ENCODE data around the gene PRR29. TPM values are rescaled to one million over a fixed set of nuclear protein-coding genes. Genes with fewer than 3 reads are reported as not detected.
A peak's percentile ranks its signal among the peaks of the same experiment; 100 is the strongest.

PRR29 gene
- polyA plus RNA-seq, 1 of the 3 experiments (the other 2 are of a cell fraction) = 2.7 TPM

DNA sequence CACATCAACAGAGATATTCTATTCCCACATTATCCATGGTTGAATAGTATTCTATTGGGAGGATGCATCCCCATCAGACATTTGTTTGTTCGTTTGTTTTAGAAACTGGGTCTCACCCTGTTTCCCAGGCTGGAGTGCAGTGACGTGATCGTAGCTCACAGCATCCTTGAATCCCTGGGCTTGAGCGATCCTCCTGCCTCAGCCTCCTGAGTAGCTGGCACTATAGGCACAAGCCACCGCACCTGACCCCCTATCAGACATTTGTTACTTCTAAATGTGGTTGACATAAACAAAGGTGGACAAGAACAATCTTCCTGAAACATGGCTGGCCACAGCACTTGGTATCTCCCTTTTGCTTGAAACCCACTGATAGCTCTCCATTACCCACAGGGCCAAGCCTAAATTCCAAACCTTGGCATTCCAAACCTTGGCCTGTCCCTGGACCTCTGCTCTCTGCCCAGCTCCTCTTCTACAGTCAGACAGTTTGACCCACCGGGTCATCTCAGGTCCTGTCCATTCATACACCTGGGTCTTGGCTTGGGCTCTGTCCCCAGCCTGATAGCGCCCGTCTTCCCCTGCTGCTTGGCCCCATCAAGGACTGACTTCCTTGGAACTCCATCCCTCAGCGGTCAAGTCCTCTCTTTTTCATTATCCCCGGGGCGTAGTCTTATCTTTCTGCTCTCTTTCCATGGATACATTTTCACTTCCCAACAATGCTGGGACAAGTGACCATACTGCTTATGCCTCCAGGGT, 1.5 kb upstream of the PRR29 start:
- peaks cover 35% of the 10 kb centered on the region for H3K27me3 ChIP-seq (ENCODE audit: insufficient read depth)
- no peaks in the 10 kb centered on the region for H3K9me2 ChIP-seq
- no peak overlapping the region for H2AFZ ChIP-seq (ENCODE audit: low read depth)
- whole genome bisulfite sequencing (ENCODE audit: low lambda C conversion rate) = 75% methylated on average over 11 of the region's 11 CpGs
- ChIA-PET CTCF (interaction anchor here (1.1 to 9.5 kb wide), 7 partner anchors 32 to 137 kb away, joined by 3 to 61 read pairs (median 8); partner anchors contain the start of genes CSHL1 and GH1), POLR2A (no interaction called here)
- H3K4me2 ChIP-seq = no peak overlapping the region
- no peaks in the 10 kb centered on the region for H3K9me3 ChIP-seq
- H3K79me2 ChIP-seq (ENCODE audit: insufficient read depth) = no peaks in the 10 kb centered on the region
- no peaks in the 10 kb centered on the region for H4K20me1 ChIP-seq (ENCODE audit: insufficient read depth)
- no peaks in the 10 kb centered on the region for H3F3A ChIP-seq (replicated peaks; ENCODE audit: insufficient read depth)
- no peak overlapping the region for H3K9ac ChIP-seq
- no peak overlapping the region for H3K27ac ChIP-seq (ENCODE audit: low read depth in 2 of 2, low read length in 1 of 2)
- peaks cover 0 to 13% of the 10 kb centered on the region in 2 experiments; a peak in 2 of 4 replicates for H3K4me1 ChIP-seq (ENCODE audit: control insufficient read depth in 1 of 2, insufficient read depth in 2 of 2, low read depth in 1 of 2, low read length in 1 of 2)
- no peaks in the 10 kb centered on the region for H3K36me3 ChIP-seq (replicated peaks in 1 of 2; ENCODE audit: control insufficient read depth in 1 of 2, insufficient read depth in 2 of 2, low read length in 1 of 2)
- H3K4me3 ChIP-seq (ENCODE audit: low read depth in 2 of 2, low read length in 1 of 2) = no peak overlapping the region
- TF ChIP-seq FOXM1 (IDR thresholded peaks at IDR 0.05; ENCODE audit: low read depth) (no peak), RAD21 (IDR thresholded peaks at IDR 0.05; ENCODE audit: low read length) (no peak), EZH2phosphoT487 (IDR thresholded peaks at IDR 0.05; ENCODE audit: borderline replicate concordance, low read depth) (no peak), FOSL2 (IDR thresholded peaks at IDR 0.05; ENCODE audit: borderline replicate concordance, low read depth) (no peak), TEAD4 (IDR thresholded peaks at IDR 0.05; ENCODE audit: borderline replicate concordance, insufficient read depth) (no peak), NFIC (IDR thresholded peaks at IDR 0.05; ENCODE audit: borderline replicate concordance) (no peak), MXI1 (IDR thresholded peaks at IDR 0.05; ENCODE audit: low read depth, low read length) (no peak), SIN3A (IDR thresholded peaks at IDR 0.05; ENCODE audit: borderline replicate concordance, low read depth, low read length) (no peak)
- TF ChIP-seq, protein P1, sequence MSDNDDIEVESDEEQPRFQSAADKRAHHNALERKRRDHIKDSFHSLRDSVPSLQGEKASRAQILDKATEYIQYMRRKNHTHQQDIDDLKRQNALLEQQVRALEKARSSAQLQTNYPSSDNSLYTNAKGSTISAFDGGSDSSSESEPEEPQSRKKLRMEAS (IDR thresholded peaks at IDR 0.05; ENCODE audit: low read depth) = no peak
- DNase-seq = no peak

DNA sequence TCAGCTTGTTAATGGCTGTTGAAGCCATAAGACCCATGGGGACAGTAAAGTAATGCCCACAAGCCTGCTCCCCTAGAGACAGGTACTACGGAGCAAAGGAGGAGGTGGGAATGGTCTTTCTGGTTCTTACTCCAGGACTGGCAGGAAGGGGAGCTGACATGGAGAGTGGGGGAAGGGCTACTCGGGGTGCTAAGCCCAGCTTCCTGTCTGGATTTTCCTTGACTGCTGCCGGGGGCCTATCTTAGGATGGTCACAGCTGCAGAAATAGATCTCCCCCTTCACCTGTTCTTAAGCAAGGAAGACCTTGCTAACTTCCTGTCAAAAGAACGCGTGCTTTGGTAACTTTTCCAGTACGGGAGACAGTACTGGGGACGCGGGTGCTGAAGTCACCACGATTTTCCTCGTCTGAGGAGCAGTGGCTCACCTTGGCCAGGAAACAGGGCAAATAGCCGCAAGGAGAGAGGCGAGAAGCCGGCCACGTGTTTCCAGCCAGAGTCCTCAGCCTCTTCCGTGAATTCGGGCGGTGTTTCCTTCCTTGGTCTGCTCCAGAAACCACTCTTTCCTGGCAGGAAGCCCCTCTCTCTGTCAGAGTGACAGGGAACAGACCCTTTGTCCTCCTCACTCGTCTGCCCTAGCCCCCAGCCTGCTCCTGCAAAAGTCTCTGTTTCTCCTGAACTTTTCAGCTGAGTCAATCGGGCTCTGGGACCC, 656 bp upstream of the PRR29 start:
- Histone ChIP-seq H3K4me1 (ENCODE audit: control insufficient read depth in 1 of 2, insufficient read depth in 2 of 2, low read depth in 1 of 2, low read length in 1 of 2) (peaks cover 0 to 13% of the 10 kb centered on the region in 2 experiments; a peak in 2 of 4 replicates), H3F3A (replicated peaks; ENCODE audit: insufficient read depth) (no peaks in the 10 kb centered on the region), H3K27me3 (ENCODE audit: insufficient read depth) (peaks cover 26% of the 10 kb centered on the region), H3K9ac (no peak overlapping the region), H3K79me2 (ENCODE audit: insufficient read depth) (no peaks in the 10 kb centered on the region), H4K20me1 (ENCODE audit: insufficient read depth) (no peaks in the 10 kb centered on the region), H3K36me3 (replicated peaks in 1 of 2; ENCODE audit: control insufficient read depth in 1 of 2, insufficient read depth in 2 of 2, low read length in 1 of 2) (no peaks in the 10 kb centered on the region), H2AFZ (ENCODE audit: low read depth) (peak overlapping the region; percentile 93), H3K4me3 (ENCODE audit: low read depth in 2 of 2, low read length in 1 of 2) (peak overlapping the region; percentile 71 to 94), H3K4me2 (peak overlapping the region; percentile 98), H3K9me2 (no peaks in the 10 kb centered on the region), H3K9me3 (no peaks in the 10 kb centered on the region), H3K27ac (ENCODE audit: low read depth in 2 of 2, low read length in 1 of 2) (no peak overlapping the region)
- 51% methylated on average over 19 of the region's 19 CpGs for WGBS (ENCODE audit: low lambda C conversion rate)
- DNase-seq = peak; percentile 20
- TF ChIP-seq, protein P2, sequence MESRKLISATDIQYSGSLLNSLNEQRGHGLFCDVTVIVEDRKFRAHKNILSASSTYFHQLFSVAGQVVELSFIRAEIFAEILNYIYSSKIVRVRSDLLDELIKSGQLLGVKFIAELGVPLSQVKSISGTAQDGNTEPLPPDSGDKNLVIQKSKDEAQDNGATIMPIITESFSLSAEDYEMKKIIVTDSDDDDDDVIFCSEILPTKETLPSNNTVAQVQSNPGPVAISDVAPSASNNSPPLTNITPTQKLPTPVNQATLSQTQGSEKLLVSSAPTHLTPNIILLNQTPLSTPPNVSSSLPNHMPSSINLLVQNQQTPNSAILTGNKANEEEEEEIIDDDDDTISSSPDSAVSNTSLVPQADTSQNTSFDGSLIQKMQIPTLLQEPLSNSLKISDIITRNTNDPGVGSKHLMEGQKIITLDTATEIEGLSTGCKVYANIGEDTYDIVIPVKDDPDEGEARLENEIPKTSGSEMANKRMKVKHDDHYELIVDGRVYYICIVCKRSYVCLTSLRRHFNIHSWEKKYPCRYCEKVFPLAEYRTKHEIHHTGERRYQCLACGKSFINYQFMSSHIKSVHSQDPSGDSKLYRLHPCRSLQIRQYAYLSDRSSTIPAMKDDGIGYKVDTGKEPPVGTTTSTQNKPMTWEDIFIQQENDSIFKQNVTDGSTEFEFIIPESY (IDR thresholded peaks at IDR 0.05; ENCODE audit: borderline replicate concordance, low read depth) = no peak
- no peak for TF ChIP-seq NRF1 (IDR thresholded peaks at IDR 0.05; ENCODE audit: low read depth, low read length)
- TF ChIP-seq, protein P3, sequence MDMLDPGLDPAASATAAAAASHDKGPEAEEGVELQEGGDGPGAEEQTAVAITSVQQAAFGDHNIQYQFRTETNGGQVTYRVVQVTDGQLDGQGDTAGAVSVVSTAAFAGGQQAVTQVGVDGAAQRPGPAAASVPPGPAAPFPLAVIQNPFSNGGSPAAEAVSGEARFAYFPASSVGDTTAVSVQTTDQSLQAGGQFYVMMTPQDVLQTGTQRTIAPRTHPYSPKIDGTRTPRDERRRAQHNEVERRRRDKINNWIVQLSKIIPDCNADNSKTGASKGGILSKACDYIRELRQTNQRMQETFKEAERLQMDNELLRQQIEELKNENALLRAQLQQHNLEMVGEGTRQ (IDR thresholded peaks at IDR 0.05; ENCODE audit: borderline replicate concordance, low read depth, low read length) = no peak
- ChIA-PET POLR2A (no interaction called here), CTCF (interaction anchor here (0.9 to 9.5 kb wide), 9 partner anchors 8 to 136 kb away, joined by 3 to 61 read pairs (median 6); partner anchors contain the start of gene GH1)

All from SK-N-SH (cell line).